GM12875 (cell line): ENCODE measurements around the gene ARHGEF17.
A peak's percentile ranks its signal among the peaks of the same experiment; 100 is the strongest.

ENCODE experiments used
- H3K4me3 ChIP-seq: one replicate; pipeline ENCODE4 v1.5.1; 2011; ENCODE audit warnings: low read depth, low read length, control low read depth
- TF ChIP-seq, protein P1 (sequence below): IDR thresholded peaks from 2 replicates; pipeline ENCODE4 v1.5.1; 2011; ENCODE audit warnings: low read depth, mild to moderate bottlenecking, control low read depth, inconsistent platforms, low read length, moderate library complexity, borderline replicate concordance; ENCODE audit not compliant: insufficient read depth

The ARHGEF17 gene, protein sequence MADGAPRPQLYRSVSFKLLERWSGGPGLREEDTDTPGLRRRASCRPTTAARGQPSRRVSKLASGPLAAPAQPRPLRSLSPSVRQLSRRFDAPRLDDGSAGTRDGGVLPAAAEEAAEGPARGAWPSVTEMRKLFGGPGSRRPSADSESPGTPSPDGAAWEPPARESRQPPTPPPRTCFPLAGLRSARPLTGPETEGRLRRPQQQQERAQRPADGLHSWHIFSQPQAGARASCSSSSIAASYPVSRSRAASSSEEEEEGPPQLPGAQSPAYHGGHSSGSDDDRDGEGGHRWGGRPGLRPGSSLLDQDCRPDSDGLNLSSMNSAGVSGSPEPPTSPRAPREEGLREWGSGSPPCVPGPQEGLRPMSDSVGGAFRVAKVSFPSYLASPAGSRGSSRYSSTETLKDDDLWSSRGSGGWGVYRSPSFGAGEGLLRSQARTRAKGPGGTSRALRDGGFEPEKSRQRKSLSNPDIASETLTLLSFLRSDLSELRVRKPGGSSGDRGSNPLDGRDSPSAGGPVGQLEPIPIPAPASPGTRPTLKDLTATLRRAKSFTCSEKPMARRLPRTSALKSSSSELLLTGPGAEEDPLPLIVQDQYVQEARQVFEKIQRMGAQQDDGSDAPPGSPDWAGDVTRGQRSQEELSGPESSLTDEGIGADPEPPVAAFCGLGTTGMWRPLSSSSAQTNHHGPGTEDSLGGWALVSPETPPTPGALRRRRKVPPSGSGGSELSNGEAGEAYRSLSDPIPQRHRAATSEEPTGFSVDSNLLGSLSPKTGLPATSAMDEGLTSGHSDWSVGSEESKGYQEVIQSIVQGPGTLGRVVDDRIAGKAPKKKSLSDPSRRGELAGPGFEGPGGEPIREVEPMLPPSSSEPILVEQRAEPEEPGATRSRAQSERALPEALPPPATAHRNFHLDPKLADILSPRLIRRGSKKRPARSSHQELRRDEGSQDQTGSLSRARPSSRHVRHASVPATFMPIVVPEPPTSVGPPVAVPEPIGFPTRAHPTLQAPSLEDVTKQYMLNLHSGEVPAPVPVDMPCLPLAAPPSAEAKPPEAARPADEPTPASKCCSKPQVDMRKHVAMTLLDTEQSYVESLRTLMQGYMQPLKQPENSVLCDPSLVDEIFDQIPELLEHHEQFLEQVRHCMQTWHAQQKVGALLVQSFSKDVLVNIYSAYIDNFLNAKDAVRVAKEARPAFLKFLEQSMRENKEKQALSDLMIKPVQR (N-terminal part only)

DNA sequence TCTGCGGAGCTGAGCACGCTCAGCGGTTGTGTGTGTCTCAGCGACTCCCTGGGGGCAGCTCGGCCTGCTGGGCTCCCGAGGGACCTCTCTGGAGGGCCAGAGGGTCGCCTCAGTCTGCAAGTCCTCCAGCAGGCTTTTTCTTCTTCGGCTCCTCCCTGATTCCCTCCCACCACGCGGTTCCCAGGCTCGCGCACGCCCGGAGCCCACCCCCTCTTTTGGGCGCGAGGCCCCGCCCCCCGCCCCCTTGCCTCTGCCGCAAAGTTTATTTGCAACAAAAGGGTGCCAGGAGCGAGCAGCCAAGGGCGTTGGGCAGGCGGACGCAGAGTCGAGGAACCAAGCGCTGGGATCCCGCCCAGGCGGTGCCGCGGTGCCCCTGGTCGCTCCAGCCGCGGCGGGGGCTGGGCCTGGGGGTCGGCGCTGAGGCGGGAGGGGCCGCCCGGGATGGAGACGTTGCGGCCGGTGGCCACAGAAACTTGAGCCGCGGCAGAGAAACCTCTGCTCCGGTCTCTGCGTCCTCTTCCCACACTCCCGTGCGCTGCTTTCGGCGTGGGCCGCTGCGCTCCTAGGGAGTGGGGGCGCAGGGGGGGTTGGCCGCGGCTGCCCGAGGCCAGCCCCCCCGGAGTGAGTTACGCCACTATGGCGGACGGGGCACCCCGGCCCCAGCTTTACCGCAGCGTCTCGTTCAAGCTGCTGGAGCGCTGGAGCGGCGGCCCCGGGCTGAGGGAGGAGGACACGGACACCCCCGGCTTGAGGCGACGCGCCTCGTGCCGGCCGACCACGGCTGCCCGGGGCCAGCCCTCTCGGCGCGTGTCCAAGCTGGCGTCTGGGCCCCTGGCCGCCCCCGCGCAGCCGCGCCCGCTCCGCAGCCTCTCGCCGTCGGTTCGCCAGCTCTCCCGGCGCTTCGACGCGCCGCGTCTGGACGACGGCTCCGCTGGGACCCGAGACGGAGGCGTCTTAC is at the start of gene ARHGEF17:
TSS of gene ARHGEF17 (plus strand) at position 274 of the 958 bp plus-strand sequence. CDS start at position 637, 363 bp downstream.
- TF ChIP-seq, protein P1, sequence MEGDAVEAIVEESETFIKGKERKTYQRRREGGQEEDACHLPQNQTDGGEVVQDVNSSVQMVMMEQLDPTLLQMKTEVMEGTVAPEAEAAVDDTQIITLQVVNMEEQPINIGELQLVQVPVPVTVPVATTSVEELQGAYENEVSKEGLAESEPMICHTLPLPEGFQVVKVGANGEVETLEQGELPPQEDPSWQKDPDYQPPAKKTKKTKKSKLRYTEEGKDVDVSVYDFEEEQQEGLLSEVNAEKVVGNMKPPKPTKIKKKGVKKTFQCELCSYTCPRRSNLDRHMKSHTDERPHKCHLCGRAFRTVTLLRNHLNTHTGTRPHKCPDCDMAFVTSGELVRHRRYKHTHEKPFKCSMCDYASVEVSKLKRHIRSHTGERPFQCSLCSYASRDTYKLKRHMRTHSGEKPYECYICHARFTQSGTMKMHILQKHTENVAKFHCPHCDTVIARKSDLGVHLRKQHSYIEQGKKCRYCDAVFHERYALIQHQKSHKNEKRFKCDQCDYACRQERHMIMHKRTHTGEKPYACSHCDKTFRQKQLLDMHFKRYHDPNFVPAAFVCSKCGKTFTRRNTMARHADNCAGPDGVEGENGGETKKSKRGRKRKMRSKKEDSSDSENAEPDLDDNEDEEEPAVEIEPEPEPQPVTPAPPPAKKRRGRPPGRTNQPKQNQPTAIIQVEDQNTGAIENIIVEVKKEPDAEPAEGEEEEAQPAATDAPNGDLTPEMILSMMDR = no peak

DNA sequence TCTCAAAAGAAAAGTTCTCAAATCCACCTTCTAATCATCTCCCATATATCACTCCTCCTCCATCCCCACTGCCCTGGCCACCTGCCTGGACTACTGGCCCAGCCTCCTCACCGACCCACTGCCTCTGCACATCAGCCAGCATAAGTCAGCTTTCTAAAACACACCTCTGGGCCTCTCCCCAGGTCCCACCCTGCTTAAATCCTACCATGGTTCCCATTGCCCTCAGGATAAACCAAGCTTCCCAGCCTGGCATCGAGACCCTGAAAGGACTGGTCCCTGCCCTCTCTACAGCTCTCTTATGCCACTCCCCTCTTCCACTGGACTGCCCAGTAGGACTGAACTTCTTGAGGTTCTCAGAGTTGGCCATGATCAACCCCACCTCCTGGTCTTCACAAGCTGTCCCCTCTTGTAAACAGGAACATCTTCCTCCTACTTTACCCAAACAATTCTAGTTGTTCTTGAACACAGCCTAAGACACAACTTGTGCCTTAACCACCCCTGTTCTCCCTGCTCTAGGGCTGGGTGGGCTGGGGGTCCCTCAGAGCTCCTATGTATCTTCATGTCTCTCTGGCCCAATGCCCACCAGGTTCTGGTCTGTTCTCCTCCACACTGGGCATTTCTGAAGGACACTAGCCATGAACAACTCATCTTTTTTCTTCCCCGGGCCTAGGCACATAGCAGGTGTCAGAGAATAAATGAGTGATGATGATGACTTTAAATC is 48.5 kb upstream of the ARHGEF17 start:
- TF ChIP-seq, protein P1 = no peak
- H3K4me3 ChIP-seq = no peak overlapping the region

More for the DNA sequence above, at the start of gene ARHGEF17:
- peak within 1 kb of the TSS; percentile 87 for H3K4me3 ChIP-seq

DNA sequence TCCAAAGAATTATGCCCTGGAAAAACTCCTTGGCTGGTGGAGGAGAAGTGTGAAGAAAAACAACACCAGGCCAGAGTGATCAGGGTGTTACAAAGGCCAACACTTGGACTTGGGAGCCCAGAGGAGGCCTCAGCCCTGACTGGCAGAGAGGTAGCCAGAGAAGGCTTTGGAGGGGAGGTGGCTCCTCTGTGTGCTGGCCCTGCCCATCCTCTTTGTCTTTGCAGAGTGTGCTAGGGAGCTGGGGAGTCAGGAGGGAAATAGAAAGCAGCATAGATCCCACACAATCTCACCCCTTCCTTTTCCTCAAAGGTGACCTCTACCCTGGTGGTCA is 48.0 kb upstream of the ARHGEF17 start:
- H3K4me3 ChIP-seq = no peak overlapping the region
- TF ChIP-seq, protein P1 = no peak

DNA sequence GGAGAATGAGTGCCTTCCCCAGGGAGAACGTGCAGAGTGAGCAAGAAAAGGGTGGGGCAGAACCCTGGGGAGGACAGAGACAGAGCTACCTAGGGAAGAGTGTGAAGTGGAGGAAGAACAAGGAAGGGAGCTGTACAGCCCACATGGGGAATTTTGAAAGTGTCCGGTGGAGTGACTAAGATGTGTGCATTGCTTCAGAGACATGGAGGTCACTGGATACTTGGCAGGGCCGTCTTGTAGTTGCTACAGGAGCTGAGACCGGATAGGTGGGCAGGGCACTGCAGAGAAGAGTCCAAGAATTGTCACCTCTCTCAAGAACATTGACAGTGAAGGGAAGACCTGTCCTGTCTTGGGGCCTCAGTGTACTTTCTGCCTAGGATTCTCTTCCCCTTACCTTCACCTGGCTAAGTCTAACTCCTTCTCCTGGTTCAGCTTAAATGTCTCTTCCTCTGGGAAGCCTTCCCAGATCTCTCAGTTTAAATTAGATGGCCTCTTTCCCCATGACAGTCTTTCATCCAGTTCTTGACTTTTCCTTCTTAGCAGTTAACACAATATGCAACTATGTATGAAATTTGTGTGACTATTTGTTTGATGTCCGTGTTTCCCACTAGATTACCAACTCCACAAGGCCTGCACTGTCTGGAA is 45.1 kb upstream of the ARHGEF17 start:
- TF ChIP-seq, protein P1 = no peak
- H3K4me3 ChIP-seq = no peak overlapping the region

DNA sequence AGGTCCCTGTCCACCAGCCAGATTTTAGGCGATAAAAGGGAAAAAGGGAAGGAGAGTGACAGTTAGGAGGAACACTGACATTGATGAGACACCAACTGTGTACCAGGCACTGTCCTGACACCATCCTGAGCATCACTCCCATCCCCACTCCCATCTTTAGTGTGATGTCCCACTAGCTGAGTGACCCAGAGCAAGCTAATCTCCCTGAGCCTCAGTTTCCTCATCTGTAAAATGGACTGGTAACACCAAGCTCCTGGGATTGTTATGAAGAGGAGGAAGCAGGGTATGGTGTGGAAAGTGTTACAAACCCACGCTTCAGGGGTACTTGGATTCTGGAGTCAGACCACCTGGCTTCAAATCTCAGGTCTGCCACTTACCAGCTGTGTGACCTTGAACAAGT is 44.4 kb upstream of the ARHGEF17 start:
- no peak overlapping the region for H3K4me3 ChIP-seq
- TF ChIP-seq, protein P1 = no peak
